ENCODE results near the gene ING2.

DNA sequence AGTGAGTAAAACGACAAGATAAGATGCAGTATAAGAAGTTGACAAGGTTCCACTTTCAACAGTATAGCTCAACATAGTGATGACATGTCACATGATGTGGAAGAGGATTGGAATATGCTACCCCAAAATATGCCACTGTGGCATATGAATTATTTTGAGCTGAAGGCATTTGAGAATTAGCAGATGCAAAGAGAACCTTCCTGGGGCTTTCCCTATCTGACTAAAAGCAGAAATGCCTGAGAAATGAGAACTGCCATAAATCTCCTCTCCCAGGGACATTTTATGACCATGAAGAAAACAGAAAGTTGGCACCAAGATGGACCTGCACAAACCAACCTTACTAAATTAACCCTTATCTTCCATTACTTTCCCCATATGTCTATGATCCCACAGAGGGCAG, 35.6 kb upstream of the ING2 start:
- no peak for TF ChIP-seq CHD2 (IDR thresholded peaks at IDR 0.05; ENCODE audit: borderline replicate concordance, low read depth, low read length)
- no peak for TF ChIP-seq RAD21 (IDR thresholded peaks at IDR 0.05; ENCODE audit: insufficient read depth, low read depth, low read length)
- no peak for TF ChIP-seq EGR1 (IDR thresholded peaks at IDR 0.05; ENCODE audit: borderline replicate concordance in 1 of 2, low read depth in 2 of 2, low read length in 2 of 2)
- TF ChIP-seq EZH2 (IDR thresholded peaks at IDR 0.05; ENCODE audit: borderline replicate concordance, control insufficient read depth, low read depth, low read length), result no peak
- TF ChIP-seq POLR2AphosphoS5 (IDR thresholded peaks at IDR 0.05; ENCODE audit: low read length), result no peak
- no peak for TF ChIP-seq LARP7 (IDR thresholded peaks at IDR 0.05)
- TF ChIP-seq GABPA (IDR thresholded peaks at IDR 0.05; ENCODE audit: low read depth), result no peak
- TF ChIP-seq ZNF622 (IDR thresholded peaks at IDR 0.05), result no peak
- TF ChIP-seq, protein P1, sequence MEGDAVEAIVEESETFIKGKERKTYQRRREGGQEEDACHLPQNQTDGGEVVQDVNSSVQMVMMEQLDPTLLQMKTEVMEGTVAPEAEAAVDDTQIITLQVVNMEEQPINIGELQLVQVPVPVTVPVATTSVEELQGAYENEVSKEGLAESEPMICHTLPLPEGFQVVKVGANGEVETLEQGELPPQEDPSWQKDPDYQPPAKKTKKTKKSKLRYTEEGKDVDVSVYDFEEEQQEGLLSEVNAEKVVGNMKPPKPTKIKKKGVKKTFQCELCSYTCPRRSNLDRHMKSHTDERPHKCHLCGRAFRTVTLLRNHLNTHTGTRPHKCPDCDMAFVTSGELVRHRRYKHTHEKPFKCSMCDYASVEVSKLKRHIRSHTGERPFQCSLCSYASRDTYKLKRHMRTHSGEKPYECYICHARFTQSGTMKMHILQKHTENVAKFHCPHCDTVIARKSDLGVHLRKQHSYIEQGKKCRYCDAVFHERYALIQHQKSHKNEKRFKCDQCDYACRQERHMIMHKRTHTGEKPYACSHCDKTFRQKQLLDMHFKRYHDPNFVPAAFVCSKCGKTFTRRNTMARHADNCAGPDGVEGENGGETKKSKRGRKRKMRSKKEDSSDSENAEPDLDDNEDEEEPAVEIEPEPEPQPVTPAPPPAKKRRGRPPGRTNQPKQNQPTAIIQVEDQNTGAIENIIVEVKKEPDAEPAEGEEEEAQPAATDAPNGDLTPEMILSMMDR (IDR thresholded peaks at IDR 0.05 in 2 of 3, conservative IDR thresholded peaks at IDR 0.05 in 1 of 3; ENCODE audit: control insufficient read depth in 2 of 3, extremely low read depth in 1 of 3, insufficient read depth in 1 of 3, low read depth in 3 of 3, low read length in 3 of 3), result no peak
